ENCODE results near the gene CBX2. TPM values are rescaled to one million over a fixed set of nuclear protein-coding genes. Genes with fewer than 3 reads are reported as not detected.
A peak's percentile ranks its signal among the peaks of the same experiment; 100 is the strongest.

CBX2 gene
- total RNA-seq, 4 donors from 2014 or later: 4.6 to 12.9 (median 8.7) TPM

DNA sequence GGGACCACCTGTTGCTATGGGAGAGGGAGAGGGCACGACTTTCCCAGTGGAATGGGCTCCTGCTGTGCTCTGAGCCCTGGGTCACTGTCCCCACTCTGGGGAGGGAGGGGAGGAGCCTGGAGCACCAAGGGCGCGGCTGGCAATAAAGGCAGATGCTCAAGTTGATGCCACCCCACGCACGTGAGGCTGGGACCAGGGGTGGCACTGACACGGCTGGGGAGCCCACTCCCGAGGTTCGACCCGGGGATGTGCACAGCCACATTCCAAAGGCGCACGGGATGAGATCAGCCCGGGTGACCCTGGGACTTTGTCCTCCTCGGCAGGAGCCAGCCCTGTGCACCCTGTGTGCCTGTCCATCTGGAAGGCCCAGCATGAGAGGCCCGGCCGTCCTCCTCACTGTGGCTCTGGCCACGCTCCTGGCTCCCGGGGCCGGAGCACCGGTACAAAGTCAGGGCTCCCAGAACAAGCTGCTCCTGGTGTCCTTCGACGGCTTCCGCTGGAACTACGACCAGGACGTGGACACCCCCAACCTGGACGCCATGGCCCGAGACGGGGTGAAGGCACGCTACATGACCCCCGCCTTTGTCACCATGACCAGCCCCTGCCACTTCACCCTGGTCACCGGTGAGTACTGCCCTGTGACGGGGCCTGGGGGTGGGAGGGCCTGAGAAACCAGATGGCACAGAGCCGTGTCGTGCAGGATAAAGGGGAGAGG lies 47.0 kb upstream of the CBX2 start, which contains the start of gene ENPP7:
ENPP7 (plus strand) TSS at position 175 of the 715 bp plus-strand sequence; CDS start at position 372, 197 bp downstream.
- no peaks in the 10 kb centered on the region for H3K27me3 ChIP-seq
- intact Hi-C loops (cut with DNase I): no loop called here
- TF ChIP-seq POLR2A (IDR thresholded peaks at IDR 0.05): no peak
- TF ChIP-seq, protein P1, sequence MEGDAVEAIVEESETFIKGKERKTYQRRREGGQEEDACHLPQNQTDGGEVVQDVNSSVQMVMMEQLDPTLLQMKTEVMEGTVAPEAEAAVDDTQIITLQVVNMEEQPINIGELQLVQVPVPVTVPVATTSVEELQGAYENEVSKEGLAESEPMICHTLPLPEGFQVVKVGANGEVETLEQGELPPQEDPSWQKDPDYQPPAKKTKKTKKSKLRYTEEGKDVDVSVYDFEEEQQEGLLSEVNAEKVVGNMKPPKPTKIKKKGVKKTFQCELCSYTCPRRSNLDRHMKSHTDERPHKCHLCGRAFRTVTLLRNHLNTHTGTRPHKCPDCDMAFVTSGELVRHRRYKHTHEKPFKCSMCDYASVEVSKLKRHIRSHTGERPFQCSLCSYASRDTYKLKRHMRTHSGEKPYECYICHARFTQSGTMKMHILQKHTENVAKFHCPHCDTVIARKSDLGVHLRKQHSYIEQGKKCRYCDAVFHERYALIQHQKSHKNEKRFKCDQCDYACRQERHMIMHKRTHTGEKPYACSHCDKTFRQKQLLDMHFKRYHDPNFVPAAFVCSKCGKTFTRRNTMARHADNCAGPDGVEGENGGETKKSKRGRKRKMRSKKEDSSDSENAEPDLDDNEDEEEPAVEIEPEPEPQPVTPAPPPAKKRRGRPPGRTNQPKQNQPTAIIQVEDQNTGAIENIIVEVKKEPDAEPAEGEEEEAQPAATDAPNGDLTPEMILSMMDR (IDR thresholded peaks at IDR 0.05): no peak
- H3K4me3 ChIP-seq: no peak within 1 kb of the TSS
- 76 to 90% methylated on average over 5 to 7 of the region's 33 CpGs for WGBS, 2 donors
- no peaks in the 10 kb centered on the region for H3K36me3 ChIP-seq
- H3K27ac ChIP-seq: no peak within 1 kb of the TSS
- H3K9me3 ChIP-seq: no peaks in the 10 kb centered on the region
- no peak for DNase-seq
- H3K4me1 ChIP-seq: peaks cover 4 to 23% (median 4%) of the 10 kb centered on the region in 3 donors

DNA sequence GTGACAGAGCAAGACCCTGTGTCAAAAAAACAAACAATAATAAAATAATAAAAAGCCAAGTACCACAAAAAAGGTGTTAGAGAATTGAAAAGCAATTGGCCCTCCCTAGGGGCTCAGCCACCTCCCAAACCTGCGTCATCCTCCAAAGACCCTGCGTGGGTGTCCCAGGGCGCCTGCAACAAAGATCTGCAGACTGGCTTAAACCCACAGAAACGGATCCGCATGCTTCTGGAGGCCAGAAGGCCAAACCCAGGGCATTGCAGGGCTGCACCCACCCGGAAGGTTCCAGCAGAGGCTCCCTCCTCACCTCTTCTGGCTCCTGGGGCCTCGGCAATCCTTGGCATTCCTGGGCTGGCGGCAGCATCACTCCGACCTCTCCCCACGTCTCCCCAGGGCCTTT lies 45.7 kb upstream of the CBX2 start:
- Histone ChIP-seq H3K27me3 (peaks cover 0 to 8% (median 0%) of the 10 kb centered on the region in 4 donors), H3K4me3 (no peak overlapping the region), H3K9me3 (no peaks in the 10 kb centered on the region), H3K4me1 (peaks cover 4 to 23% (median 4%) of the 10 kb centered on the region in 3 donors), H3K36me3 (no peaks in the 10 kb centered on the region), H3K27ac (no peak overlapping the region)
- WGBS, 2 donors: 72 to 87% methylated on average over 9 to 10 of the region's 10 CpGs
- intact Hi-C loops (cut with DNase I): no loop called here
- DNase-seq: no peak
- no peak for TF ChIP-seq POLR2A (IDR thresholded peaks at IDR 0.05)
- TF ChIP-seq, protein P1 (IDR thresholded peaks at IDR 0.05): no peak

GRCh38 chr17:79732804-79733691 lies 44.9 kb upstream of the CBX2 start:
- no peak for DNase-seq
- H3K36me3 ChIP-seq: no peaks in the 10 kb centered on the region
- 57 to 61% methylated on average over 18 to 29 of the region's 35 CpGs for WGBS, 2 donors
- intact Hi-C loops (cut with DNase I): no loop called here
- no peak overlapping the region for H3K27ac ChIP-seq
- H3K9me3 ChIP-seq: no peaks in the 10 kb centered on the region
- no peak for TF ChIP-seq POLR2A (IDR thresholded peaks at IDR 0.05)
- TF ChIP-seq, protein P1 (IDR thresholded peaks at IDR 0.05): no peak
- peak overlapping the region in 2 of 4 donors; percentile 8 to 43 for H3K4me3 ChIP-seq
- H3K4me1 ChIP-seq: peaks cover 3 to 21% (median 4%) of the 10 kb centered on the region in 3 donors
- peaks cover 0 to 16% (median 0%) of the 10 kb centered on the region in 4 donors for H3K27me3 ChIP-seq

GRCh38 chr17:79733692-79734070 lies 44.3 kb upstream of the CBX2 start:
- Histone ChIP-seq H3K36me3 (no peaks in the 10 kb centered on the region), H3K9me3 (no peaks in the 10 kb centered on the region), H3K4me1 (peaks cover 0 to 15% (median 0%) of the 10 kb centered on the region in 3 donors), H3K4me3 (no peak overlapping the region), H3K27me3 (peaks cover 0 to 23% (median 0%) of the 10 kb centered on the region in 4 donors), H3K27ac (no peak overlapping the region)
- WGBS, 2 donors: 64 to 71% methylated on average over 4 to 5 of the region's 9 CpGs
- intact Hi-C loops (cut with DNase I): no loop called here
- DNase-seq: no peak
- no peak for TF ChIP-seq POLR2A (IDR thresholded peaks at IDR 0.05)
- TF ChIP-seq, protein P1 (IDR thresholded peaks at IDR 0.05): no peak

DNA sequence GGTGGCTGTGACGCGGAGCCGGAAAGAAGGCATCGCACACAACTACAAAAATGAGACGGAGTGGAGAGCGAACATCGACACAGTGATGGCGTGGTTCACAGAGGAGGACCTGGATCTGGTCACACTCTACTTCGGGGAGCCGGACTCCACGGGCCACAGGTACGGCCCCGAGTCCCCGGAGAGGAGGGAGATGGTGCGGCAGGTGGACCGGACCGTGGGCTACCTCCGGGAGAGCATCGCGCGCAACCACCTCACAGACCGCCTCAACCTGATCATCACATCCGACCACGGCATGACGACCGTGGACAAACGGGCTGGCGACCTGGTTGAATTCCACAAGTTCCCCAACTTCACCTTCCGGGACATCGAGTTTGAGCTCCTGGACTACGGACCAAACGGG lies 42.9 kb upstream of the CBX2 start:
- Histone ChIP-seq H3K27me3 (peaks cover 0 to 37% (median 0%) of the 10 kb centered on the region in 4 donors), H3K9me3 (no peaks in the 10 kb centered on the region), H3K4me3 (no peak overlapping the region), H3K4me1 (peaks cover 0 to 11% (median 0%) of the 10 kb centered on the region in 3 donors), H3K36me3 (no peaks in the 10 kb centered on the region), H3K27ac (no peak overlapping the region)
- 93 to 94% methylated on average over 16 to 32 of the region's 32 CpGs for whole genome bisulfite sequencing, 2 donors
- no peak for DNase-seq
- TF ChIP-seq, protein P1 (IDR thresholded peaks at IDR 0.05): no peak
- TF ChIP-seq POLR2A (IDR thresholded peaks at IDR 0.05): no peak
- intact Hi-C loops (cut with DNase I): no loop called here
